Transverse colon (tissue), 4 donors: ENCODE results near the gene GYPB.

Experiments
- CTCF ChIP-seq, 5 experiments: fragments of 200-600 bp in 3 of 5; fragments of 450-650 bp in 2 of 5; sonication (generic) in 3 of 5; IDR thresholded peaks; 1 replicate in 2 of 5; 2 replicates in 3 of 5; pipeline ENCODE4 v1.5.1; 2016 to 2017; ENCODE audit warnings: antibody characterized with exemption in 5 of 5, inconsistent platforms in 3 of 5, mild to moderate bottlenecking in 2 of 5, moderate library complexity in 1 of 5
- EP300 ChIP-seq: sonication (generic); formaldehyde crosslinking; IDR thresholded peaks from one replicate; pipeline ENCODE4 v1.6.1; 2017; ENCODE audit warnings: antibody characterized with exemption, low read depth
- POLR2A ChIP-seq: fragments of 450-650 bp; IDR thresholded peaks from one replicate; pipeline ENCODE4 v1.6.1; 2016; ENCODE audit warnings: antibody characterized with exemption, mild to moderate bottlenecking, moderate library complexity
- POLR2AphosphoS5 ChIP-seq, 3 donors: sonication (generic); formaldehyde crosslinking; IDR thresholded peaks; one replicate each; pipeline ENCODE4 v1.6.1; 2016; ENCODE audit warnings: antibody characterized with exemption in 3 of 3

- no peak for TF ChIP-seq EP300
- TF ChIP-seq POLR2A: no peak
- no peak for TF ChIP-seq CTCF (IDR thresholded peaks at IDR 0.05)
- TF ChIP-seq POLR2AphosphoS5 (IDR thresholded peaks at IDR 0.05): no peak
These were observed 58.1 kb downstream of the GYPB start for GRCh38 chr4:143961075-143961474.
